ENCODE measurements around the gene CLEC2B.

The CLEC2B gene

GRCh38 chr12:9888665-9889273 is 19.6 kb upstream of the CLEC2B start:
- Histone ChIP-seq H3K27ac (ENCODE audit: low read length, poor library complexity, severe bottlenecking) (no peak overlapping the region), H3K4me3 (ENCODE audit: insufficient read depth in 1 of 2, low read depth in 1 of 2, low read length in 2 of 2) (no peak overlapping the region), H3K14ac (ENCODE audit: low read length in 2 of 2) (no peak overlapping the region), H3K36me3 (ENCODE audit: control insufficient read depth in 1 of 2, insufficient read depth in 2 of 2, low read depth in 1 of 2, low read length in 2 of 2) (no peaks in the 10 kb centered on the region), H2AFZ (ENCODE audit: low read depth, low read length) (no peak overlapping the region), H3K79me1 (replicated peaks; ENCODE audit: low read length, poor library complexity, severe bottlenecking) (no peaks in the 10 kb centered on the region), H2BK12ac (ENCODE audit: low read length in 2 of 2) (no peak overlapping the region), H3K23ac (ENCODE audit: low read length in 2 of 2) (no peak overlapping the region), H2BK15ac (ENCODE audit: low read depth, poor library complexity, severe bottlenecking) (no peak overlapping the region), H3K27me3 (ENCODE audit: control insufficient read depth in 1 of 2, insufficient read depth in 1 of 2, low read length in 2 of 2) (no peaks in the 10 kb centered on the region), H3K4me2 (ENCODE audit: low read length, poor library complexity, severe bottlenecking) (no peak overlapping the region), H3K4me1 (ENCODE audit: control insufficient read depth, insufficient read depth, low read depth, low read length) (no peaks in the 10 kb centered on the region), H3K18ac (ENCODE audit: low read depth in 1 of 2, low read length in 2 of 2) (no peak overlapping the region), H3K4ac (ENCODE audit: low read depth in 1 of 2, low read length in 2 of 2) (no peak overlapping the region), H2BK120ac (ENCODE audit: low read depth, low read length) (no peak overlapping the region), H2AK5ac (ENCODE audit: low read length, severe bottlenecking) (no peak overlapping the region), H3K9ac (ENCODE audit: low read length) (no peak overlapping the region), H4K91ac (ENCODE audit: low read length) (no peak overlapping the region), H3K9me3 (ENCODE audit: control insufficient read depth, low read length) (no peaks in the 10 kb centered on the region), H4K8ac (ENCODE audit: low read length) (no peak overlapping the region), H2BK5ac (ENCODE audit: low read depth, low read length, poor library complexity, severe bottlenecking) (no peak overlapping the region)
- no peak for DNase-seq
- 92% methylated on average over 3 of the region's 4 CpGs for WGBS

- no peak overlapping the region for H4K8ac ChIP-seq (ENCODE audit: low read length)
- no peak overlapping the region for H3K4ac ChIP-seq (ENCODE audit: low read depth in 1 of 2, low read length in 2 of 2)
- no peak overlapping the region for H3K27ac ChIP-seq (ENCODE audit: low read length, poor library complexity, severe bottlenecking)
- no peak overlapping the region for H2AK5ac ChIP-seq (ENCODE audit: low read length, severe bottlenecking)
- no peak overlapping the region for H2BK120ac ChIP-seq (ENCODE audit: low read depth, low read length)
- H3K9ac ChIP-seq (ENCODE audit: low read length), result no peak overlapping the region
- H3K36me3 ChIP-seq (ENCODE audit: control insufficient read depth in 1 of 2, insufficient read depth in 2 of 2, low read depth in 1 of 2, low read length in 2 of 2), result no peaks in the 10 kb centered on the region
- H3K4me3 ChIP-seq (ENCODE audit: insufficient read depth in 1 of 2, low read depth in 1 of 2, low read length in 2 of 2), result no peak overlapping the region
- no peak overlapping the region for H2AFZ ChIP-seq (ENCODE audit: low read depth, low read length)
- H2BK5ac ChIP-seq (ENCODE audit: low read depth, low read length, poor library complexity, severe bottlenecking), result no peak overlapping the region
- H3K27me3 ChIP-seq (ENCODE audit: control insufficient read depth in 1 of 2, insufficient read depth in 1 of 2, low read length in 2 of 2), result no peaks in the 10 kb centered on the region
- H2BK12ac ChIP-seq (ENCODE audit: low read length in 2 of 2), result no peak overlapping the region
- no peaks in the 10 kb centered on the region for H3K9me3 ChIP-seq (ENCODE audit: control insufficient read depth, low read length)
- no peak for DNase-seq
- no peak overlapping the region for H3K23ac ChIP-seq (ENCODE audit: low read length in 2 of 2)
- no peaks in the 10 kb centered on the region for H3K4me1 ChIP-seq (ENCODE audit: control insufficient read depth, insufficient read depth, low read depth, low read length)
- H3K4me2 ChIP-seq (ENCODE audit: low read length, poor library complexity, severe bottlenecking), result no peak overlapping the region
- no peak overlapping the region for H4K91ac ChIP-seq (ENCODE audit: low read length)
- H3K18ac ChIP-seq (ENCODE audit: low read depth in 1 of 2, low read length in 2 of 2), result no peak overlapping the region
- H3K79me1 ChIP-seq (replicated peaks; ENCODE audit: low read length, poor library complexity, severe bottlenecking), result no peaks in the 10 kb centered on the region
- H3K14ac ChIP-seq (ENCODE audit: low read length in 2 of 2), result no peak overlapping the region
- no peak overlapping the region for H2BK15ac ChIP-seq (ENCODE audit: low read depth, poor library complexity, severe bottlenecking)
These were observed 14.0 kb upstream of the CLEC2B start for GRCh38 chr12:9883175-9883574.

GRCh38 chr12:9881988-9882387 is 12.8 kb upstream of the CLEC2B start:
- no peak overlapping the region for H4K91ac ChIP-seq (ENCODE audit: low read length)
- H3K23ac ChIP-seq (ENCODE audit: low read length in 2 of 2), result no peak overlapping the region
- no peaks in the 10 kb centered on the region for H3K27me3 ChIP-seq (ENCODE audit: control insufficient read depth in 1 of 2, insufficient read depth in 1 of 2, low read length in 2 of 2)
- H3K79me1 ChIP-seq (replicated peaks; ENCODE audit: low read length, poor library complexity, severe bottlenecking), result no peaks in the 10 kb centered on the region
- no peak overlapping the region for H3K27ac ChIP-seq (ENCODE audit: low read length, poor library complexity, severe bottlenecking)
- H2BK120ac ChIP-seq (ENCODE audit: low read depth, low read length), result no peak overlapping the region
- no peak overlapping the region for H3K18ac ChIP-seq (ENCODE audit: low read depth in 1 of 2, low read length in 2 of 2)
- no peak overlapping the region for H3K4me3 ChIP-seq (ENCODE audit: insufficient read depth in 1 of 2, low read depth in 1 of 2, low read length in 2 of 2)
- no peak overlapping the region for H2BK15ac ChIP-seq (ENCODE audit: low read depth, poor library complexity, severe bottlenecking)
- no peaks in the 10 kb centered on the region for H3K4me1 ChIP-seq (ENCODE audit: control insufficient read depth, insufficient read depth, low read depth, low read length)
- H3K4me2 ChIP-seq (ENCODE audit: low read length, poor library complexity, severe bottlenecking), result no peak overlapping the region
- WGBS, result 89% methylated on average over 3 of the region's 5 CpGs
- H4K8ac ChIP-seq (ENCODE audit: low read length), result no peak overlapping the region
- H3K36me3 ChIP-seq (ENCODE audit: control insufficient read depth in 1 of 2, insufficient read depth in 2 of 2, low read depth in 1 of 2, low read length in 2 of 2), result no peaks in the 10 kb centered on the region
- H2AFZ ChIP-seq (ENCODE audit: low read depth, low read length), result no peak overlapping the region
- H3K9ac ChIP-seq (ENCODE audit: low read length), result no peak overlapping the region
- no peak overlapping the region for H3K14ac ChIP-seq (ENCODE audit: low read length in 2 of 2)
- H3K9me3 ChIP-seq (ENCODE audit: control insufficient read depth, low read length), result no peaks in the 10 kb centered on the region
- H2AK5ac ChIP-seq (ENCODE audit: low read length, severe bottlenecking), result no peak overlapping the region
- DNase-seq, result no peak
- H2BK5ac ChIP-seq (ENCODE audit: low read depth, low read length, poor library complexity, severe bottlenecking), result no peak overlapping the region
- H3K4ac ChIP-seq (ENCODE audit: low read depth in 1 of 2, low read length in 2 of 2), result no peak overlapping the region
- no peak overlapping the region for H2BK12ac ChIP-seq (ENCODE audit: low read length in 2 of 2)

- Histone ChIP-seq H3K14ac (ENCODE audit: low read length in 2 of 2) (no peak within 1 kb of the TSS), H2BK15ac (ENCODE audit: low read depth, poor library complexity, severe bottlenecking) (no peak within 1 kb of the TSS), H3K9me3 (ENCODE audit: control insufficient read depth, low read length) (no peaks in the 10 kb centered on the region), H2AK5ac (ENCODE audit: low read length, severe bottlenecking) (no peak within 1 kb of the TSS), H3K79me1 (replicated peaks; ENCODE audit: low read length, poor library complexity, severe bottlenecking) (no peaks in the 10 kb centered on the region), H3K27me3 (ENCODE audit: control insufficient read depth in 1 of 2, insufficient read depth in 1 of 2, low read length in 2 of 2) (no peaks in the 10 kb centered on the region), H2BK120ac (ENCODE audit: low read depth, low read length) (no peak within 1 kb of the TSS), H3K4ac (ENCODE audit: low read depth in 1 of 2, low read length in 2 of 2) (no peak within 1 kb of the TSS), H3K4me2 (ENCODE audit: low read length, poor library complexity, severe bottlenecking) (no peak within 1 kb of the TSS), H4K91ac (ENCODE audit: low read length) (no peak within 1 kb of the TSS), H2BK5ac (ENCODE audit: low read depth, low read length, poor library complexity, severe bottlenecking) (no peak within 1 kb of the TSS), H3K18ac (ENCODE audit: low read depth in 1 of 2, low read length in 2 of 2) (no peak within 1 kb of the TSS), H3K4me1 (ENCODE audit: control insufficient read depth, insufficient read depth, low read depth, low read length) (no peaks in the 10 kb centered on the region), H2BK12ac (ENCODE audit: low read length in 2 of 2) (no peak within 1 kb of the TSS), H3K23ac (ENCODE audit: low read length in 2 of 2) (no peak within 1 kb of the TSS), H3K9ac (ENCODE audit: low read length) (no peak within 1 kb of the TSS), H3K27ac (ENCODE audit: low read length, poor library complexity, severe bottlenecking) (no peak within 1 kb of the TSS), H2AFZ (ENCODE audit: low read depth, low read length) (no peak within 1 kb of the TSS), H4K8ac (ENCODE audit: low read length) (no peak within 1 kb of the TSS), H3K4me3 (ENCODE audit: insufficient read depth in 1 of 2, low read depth in 1 of 2, low read length in 2 of 2) (no peak within 1 kb of the TSS), H3K36me3 (ENCODE audit: control insufficient read depth in 1 of 2, insufficient read depth in 2 of 2, low read depth in 1 of 2, low read length in 2 of 2) (no peaks in the 10 kb centered on the region)
- DNase-seq, result no peak
- WGBS, result 100% methylated on average over 3 of the region's 3 CpGs
These were observed 12.1 kb upstream of the CLEC2B start, which contains the start of gene KLRF2 for GRCh38 chr12:9881246-9881645. KLRF2 (plus strand) TSS chr12:9881489; CDS start chr12:9881596, 107 bp downstream.
